ENCODE measurements around the gene FBXL20.
A peak's percentile ranks its signal among the peaks of the same experiment; 100 is the strongest.
"Not testable (repeated sequence)": the region's sequence is repeated elsewhere in the genome, so short reads cannot be mapped to it uniquely, and the experiment has no call there.

FBXL20 gene, protein sequence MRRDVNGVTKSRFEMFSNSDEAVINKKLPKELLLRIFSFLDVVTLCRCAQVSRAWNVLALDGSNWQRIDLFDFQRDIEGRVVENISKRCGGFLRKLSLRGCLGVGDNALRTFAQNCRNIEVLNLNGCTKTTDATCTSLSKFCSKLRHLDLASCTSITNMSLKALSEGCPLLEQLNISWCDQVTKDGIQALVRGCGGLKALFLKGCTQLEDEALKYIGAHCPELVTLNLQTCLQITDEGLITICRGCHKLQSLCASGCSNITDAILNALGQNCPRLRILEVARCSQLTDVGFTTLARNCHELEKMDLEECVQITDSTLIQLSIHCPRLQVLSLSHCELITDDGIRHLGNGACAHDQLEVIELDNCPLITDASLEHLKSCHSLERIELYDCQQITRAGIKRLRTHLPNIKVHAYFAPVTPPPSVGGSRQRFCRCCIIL

DNA sequence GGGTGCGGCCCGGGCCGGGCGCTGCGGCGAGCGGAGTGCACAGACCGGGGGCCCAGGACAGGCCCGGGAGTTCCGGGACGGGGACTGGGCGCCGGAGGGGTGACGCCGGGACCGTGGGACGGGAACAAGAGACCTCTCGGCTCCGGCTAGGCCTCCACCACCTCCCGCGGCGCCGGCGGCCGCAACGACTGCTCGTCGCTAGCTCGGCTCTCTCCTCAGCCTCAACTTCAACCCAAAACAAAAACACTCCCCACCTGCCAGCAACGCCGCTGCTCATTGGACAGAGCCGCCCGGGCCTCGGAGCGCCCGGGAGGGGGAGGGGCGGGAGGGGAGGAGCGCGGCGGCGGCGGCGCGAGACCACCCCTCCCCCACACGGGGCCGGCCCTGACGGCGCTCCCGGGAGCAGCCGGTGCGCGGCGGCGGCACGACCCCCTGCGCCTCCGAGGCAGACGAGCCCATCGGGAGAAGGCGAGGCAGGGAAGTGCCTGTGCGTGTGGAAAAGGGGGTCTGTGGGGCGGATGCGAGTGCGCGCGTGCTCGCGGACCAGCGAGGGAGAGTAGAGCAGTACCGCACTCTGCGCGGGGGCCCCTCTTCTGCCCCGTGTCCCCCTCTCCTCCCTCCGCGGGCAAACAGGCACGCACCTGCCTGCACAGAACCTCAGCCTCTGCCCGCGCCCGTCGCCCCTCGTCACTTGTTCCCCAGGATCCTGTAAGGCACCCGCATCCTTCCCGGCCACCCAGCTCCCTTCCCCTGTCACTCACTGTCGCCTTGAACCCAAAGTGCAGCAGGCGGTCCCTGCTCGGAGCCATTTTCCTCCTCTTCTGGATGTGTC lies at the start of gene FBXL20:
Gene FBXL20 (minus strand): TSS at position 215 of the 832 bp plus-strand sequence. CDS start 224 bp downstream, outside the sequence.
- peak; percentile 75 for DNase-seq

DNA sequence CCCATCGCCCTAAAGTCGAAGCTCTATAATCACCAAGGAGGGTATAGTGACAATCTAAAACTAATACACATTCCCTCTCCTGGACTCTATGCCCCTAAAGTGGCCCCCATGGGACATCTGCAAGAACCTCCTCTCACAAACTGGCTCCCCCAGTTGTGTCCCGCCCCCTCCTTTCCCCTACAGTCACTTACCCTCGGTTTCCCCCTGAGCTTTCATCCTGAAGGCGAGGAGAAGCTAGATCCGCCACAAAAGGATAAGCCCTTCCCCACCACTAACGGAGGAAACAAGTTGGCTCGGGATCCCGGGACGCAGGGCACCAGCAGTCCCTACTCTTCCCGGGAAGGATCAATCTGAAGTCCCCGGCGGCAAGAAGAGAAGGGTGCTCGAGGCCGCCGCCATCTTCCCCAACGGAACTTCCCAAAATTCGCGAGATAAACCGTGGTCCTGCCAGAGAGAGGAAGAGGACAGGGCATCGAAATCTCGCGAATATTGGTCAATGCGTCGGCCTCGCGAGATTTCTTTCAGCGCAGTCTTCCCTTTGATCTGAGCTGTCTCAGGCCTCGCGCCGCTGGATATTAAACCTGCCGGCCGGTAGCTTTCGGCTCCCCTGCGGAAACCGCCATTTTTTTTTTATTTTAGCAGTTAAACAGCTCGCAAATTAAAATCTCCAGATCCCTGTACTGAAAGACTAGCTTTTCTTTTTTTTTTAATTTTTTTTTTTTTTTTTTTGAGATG lies 49.6 kb upstream of the FBXL20 start, which contains the start of gene MED1:
Gene MED1 (minus strand): TSS at position 417 of the 735 bp plus-strand sequence. CDS start 201 bp downstream, at position 216.
- DNase-seq, result peak; percentile 98

DNA sequence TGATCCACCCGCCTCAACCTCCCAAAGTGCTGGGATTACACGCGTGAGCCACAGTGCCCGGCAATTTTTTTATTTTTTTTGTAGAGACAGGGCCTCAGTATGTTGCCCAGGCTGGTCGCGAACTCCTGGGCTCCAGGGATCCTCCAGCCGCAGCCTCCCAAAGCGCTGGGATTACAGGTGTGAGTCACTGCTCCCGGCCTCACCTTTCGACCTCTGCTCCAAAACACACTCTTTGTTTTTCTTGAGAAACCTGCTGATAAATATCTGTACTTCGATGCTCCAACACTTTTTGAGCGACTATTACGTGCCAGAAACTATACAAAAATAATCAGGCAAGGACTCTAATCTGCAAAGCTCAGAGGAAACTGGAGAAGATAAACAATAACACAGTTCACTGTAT lies 48.6 kb upstream of the FBXL20 start:
- no peak for DNase-seq

DNA sequence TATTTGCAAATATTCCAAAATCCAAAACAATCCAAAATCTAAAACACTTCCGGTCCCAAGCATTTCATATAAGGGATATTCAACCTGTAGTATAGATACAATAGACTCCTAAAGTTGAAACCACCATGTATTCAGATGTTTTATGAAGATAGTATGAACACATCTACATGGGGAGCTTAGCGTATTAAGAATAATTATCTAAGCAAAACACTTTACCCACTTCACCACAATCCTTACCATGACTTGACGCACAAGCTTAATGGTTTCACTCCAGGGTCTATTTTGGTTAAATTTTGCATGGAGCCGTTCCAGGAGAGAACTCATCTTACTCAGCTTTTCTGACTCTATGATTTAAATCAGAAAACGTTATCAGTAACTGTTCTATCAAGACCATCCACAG lies 46.1 kb upstream of the FBXL20 start:
- no peak for DNase-seq

DNA sequence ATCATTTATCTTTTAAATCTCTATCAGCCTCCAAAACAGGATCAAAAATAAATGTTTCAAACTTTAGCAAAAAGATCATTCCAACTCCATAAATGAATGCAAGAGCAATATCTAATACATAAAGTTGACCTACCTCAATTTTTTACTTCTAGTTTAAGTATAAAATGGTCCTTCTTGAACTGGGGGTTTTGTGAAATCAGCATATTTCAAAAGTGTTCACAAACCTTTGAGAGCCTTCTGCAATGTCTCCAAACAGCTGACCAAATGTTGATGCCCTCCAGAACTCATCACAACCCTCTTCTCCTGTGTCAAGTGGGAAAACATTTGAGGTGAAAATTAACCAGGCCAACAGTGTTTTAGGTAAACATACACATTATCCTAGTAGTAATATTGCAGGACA lies 41.9 kb upstream of the FBXL20 start:
- no peak for DNase-seq

DNA sequence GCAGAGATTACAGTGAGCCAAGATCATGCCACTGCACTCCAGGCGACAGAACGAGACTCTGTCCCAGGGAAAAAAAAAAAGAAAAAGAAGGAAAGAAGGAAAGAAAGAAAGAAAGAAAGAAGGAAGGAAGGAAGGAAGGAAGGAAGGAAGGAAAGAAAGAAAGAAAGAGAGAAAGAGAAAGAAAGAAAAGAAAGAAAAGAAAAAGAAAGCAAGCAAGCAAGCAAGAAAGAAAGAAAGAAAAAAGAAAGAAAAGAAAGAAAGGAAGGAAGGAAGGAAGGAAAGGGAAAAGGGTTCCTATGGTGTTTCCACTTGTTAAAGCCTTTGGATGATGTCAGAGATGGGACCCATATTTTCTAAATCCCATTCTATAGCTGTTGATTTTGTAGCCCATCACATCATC lies 38.4 kb upstream of the FBXL20 start:
- not testable (repeated sequence) for DNase-seq

DNA sequence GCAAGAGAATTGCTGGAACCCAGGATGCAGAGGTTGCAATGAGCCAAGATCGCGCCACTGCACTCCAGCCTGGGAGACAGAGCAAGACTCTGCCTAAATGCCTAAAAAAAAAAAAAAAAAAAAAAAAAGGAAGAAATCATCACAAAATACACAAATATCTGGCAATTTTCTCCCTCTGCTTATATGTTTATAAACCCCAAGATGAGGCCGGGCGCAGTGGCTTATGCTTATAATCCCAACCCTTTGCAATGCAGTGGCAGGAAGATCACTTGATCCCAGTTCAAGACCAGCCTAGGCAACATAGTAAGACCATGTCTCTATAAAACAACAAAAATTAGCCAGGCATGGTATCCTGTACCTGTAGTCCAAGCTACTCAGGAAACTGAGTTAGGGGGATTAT lies 28.2 kb upstream of the FBXL20 start:
- DNase-seq, result no peak

DNA sequence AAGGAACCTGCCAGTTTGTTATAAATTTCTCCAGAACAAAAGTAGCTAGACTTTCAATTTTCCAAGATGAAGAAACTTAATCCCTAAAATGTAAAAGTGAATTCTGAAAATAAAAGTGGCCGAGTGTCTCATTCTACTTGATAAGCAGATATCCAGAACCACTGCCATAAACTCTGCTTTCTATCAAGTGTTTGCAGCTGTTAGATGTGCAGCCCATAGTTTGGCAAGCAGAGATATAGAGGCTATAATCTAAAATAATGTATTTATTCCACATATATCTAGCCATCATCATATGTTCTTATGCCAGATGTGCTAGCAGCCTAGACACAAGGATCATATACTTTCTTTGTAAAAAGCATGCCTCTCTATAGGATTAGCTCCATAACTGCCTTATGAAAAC lies 14.7 kb upstream of the FBXL20 start:
- no peak for DNase-seq

DNA sequence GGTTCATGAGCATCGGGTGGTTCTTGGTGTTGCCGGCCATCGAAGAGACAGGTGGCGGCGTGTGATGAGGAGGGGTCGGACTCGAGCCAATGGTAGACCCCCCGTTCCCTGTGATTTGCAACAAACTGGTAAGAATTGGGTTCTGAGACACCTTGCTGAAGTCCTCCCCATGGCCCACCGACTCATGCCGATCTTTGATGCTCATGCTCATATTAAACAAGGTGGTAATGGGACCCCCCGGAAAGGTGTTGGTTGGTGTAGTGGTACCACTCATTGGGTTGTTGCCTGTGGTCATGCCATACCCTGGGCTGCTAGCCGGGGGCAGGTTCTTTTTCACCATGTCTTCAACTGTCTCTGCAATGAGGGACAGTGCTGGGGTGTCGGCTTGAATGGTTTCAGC lies 8.9 kb upstream of the FBXL20 start:
- DNase-seq, result no peak

DNA sequence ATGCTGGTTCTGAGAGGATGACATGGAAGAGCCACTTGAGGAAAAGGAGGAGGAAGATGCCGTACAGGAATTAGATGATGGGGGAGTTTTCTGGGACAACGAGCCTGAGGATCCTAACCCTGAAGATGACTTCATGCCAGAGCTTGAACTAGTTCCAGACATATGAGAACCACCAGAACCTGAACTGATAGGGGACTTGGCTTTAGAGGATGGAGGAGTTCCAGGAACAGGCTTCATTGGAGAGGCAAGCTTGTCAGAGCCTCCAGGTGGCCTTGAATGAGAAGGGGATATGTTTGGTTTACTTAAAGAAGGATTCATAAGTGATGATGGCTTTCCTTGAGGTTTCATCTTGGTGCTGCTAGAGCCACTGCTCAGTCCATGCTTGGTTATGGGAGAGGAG lies 6.9 kb upstream of the FBXL20 start:
- no peak for DNase-seq

DNA sequence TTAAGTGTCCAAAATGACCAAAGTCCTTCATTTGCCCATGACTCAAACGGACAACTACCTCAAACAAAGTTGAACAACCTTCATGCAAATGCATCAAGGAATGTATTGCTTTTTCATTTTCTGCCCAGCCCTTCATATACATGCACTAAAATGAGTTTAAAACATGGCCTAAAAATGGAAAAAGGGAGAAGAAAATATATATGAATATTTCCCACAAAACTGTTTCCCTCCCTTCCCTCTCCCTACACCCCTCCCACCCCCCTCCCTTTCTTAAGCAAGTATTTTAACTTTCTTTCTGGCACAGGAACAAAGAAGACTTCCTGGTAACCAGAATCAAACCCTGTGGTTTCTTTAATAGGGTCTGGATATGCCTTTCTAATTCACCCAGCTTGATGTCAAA lies 5.5 kb upstream of the FBXL20 start:
- DNase-seq, result no peak

DNA sequence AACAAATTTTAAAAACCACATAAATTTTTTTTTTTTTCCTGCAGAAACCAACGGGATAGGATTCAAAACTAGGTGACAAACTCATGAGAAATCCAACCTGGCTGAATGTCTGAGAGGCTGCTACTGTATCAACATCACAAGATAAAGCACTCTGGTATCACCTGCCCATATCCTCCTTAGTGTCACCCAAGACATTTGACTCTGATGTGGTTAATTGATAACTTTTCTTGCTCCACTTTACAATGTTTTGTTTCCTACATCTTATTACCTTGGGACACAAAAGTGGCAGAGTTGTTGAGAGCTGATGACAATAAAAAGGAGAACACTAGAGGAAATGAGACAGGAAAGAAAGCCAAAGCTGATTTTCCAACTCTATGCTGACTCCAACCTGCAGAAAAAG lies 4.0 kb upstream of the FBXL20 start:
- no peak for DNase-seq

DNA sequence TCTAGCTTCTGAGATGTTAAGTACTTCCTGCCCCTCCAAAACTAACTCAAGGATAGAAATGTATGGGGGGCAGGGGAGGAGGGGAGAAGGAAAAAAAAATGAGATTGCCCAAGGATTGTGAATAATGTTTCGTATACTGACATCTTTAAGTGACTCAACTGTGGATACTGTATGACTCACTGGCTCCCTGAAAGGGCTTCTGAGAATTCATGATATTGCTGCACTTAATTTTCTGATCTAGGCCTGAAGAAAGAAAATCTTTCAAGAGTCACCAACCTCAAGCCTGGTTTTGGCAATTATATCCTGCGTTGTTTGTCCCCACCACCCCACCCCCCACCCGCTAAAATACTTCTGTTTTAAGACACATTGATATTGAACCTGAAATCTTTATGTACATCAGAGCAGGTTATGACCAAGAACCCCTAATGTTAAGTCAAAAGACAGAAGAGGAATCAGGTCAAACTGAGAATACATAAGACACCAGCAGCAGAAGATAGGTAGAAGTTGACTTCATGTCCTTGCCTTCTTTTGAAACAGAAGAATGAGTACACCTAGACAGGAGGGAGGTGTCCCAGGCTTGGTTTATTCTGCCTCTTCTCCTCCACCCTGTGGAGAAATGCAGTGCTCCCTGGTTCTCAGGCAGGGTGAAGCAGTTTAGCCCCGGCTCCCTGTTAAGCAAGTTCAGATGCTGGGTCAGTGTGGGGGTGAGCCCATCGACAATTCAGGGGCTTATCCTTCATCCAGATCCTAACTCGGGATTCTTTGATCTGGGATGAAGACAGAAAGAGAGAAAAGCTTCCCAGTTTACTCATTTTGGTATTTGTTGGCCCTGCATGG lies 3.3 kb upstream of the FBXL20 start:
- peak; percentile 90 for DNase-seq

DNA sequence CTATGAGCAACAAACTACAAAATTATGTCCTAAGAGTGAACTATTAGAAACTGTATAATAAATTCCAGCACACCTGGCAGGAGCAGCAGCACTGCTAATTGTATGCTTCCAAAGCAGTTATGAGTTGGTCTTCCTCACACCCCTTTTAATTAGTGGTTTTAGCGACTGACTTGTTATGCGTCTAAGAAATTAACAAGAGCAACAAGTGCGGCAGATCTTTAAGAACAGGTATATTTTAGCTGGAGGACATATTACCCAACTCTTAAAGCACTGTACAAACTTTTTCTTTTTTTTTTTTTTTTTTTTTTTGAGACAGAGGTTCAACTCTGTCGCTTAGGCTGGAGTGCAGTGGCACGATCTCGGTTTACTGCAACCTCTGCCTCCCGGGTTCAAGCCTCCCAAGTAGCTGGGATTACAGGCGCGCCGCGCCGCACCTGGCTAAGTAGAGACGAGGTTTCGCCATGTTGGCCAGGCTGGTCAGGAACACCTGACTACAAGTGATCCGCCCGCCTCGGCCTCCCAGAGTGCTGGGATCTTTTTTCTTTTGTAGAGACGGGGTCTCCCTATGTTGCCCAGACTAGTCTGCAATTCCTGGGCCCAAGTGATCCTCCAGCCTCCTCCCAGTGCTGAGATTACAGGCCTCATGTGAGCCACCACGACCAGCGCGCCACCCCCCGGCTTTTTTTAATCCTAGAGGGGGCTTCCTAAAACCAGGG lies 1.6 kb upstream of the FBXL20 start:
- no peak for DNase-seq

DNA sequence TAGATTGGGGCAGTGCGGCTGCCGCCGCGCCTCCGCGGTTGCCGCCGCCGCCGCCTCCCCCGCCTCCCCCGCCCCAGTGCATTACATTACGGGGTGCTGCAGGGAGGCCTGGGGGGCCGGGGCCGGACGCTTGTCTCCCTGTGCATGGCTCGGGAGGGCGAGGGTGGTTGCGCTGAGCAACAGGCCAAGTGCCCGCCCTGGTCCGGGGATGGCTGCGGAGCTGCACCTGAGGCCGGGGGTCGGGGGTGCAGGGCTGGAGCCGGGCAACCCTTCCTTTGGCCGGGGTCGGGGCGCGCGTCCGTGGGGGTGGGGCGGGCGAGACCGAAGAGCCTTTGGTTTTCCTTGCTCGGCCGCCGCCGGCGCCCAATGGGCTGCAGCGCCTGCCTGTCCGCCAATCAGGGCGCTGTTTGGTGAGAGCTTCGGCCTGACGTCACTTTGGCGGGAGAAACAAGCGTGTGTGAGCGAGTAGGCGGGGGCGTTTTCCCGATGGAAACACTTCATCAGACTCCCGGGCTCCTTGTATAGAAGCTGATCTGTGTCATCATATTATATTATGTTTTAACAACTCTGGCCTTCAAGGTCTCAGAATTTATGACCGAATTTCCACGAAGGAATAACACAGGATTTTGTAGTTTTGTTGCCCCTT lies 941 bp upstream of the FBXL20 start:
- DNase-seq, result peak; percentile 90

DNA sequence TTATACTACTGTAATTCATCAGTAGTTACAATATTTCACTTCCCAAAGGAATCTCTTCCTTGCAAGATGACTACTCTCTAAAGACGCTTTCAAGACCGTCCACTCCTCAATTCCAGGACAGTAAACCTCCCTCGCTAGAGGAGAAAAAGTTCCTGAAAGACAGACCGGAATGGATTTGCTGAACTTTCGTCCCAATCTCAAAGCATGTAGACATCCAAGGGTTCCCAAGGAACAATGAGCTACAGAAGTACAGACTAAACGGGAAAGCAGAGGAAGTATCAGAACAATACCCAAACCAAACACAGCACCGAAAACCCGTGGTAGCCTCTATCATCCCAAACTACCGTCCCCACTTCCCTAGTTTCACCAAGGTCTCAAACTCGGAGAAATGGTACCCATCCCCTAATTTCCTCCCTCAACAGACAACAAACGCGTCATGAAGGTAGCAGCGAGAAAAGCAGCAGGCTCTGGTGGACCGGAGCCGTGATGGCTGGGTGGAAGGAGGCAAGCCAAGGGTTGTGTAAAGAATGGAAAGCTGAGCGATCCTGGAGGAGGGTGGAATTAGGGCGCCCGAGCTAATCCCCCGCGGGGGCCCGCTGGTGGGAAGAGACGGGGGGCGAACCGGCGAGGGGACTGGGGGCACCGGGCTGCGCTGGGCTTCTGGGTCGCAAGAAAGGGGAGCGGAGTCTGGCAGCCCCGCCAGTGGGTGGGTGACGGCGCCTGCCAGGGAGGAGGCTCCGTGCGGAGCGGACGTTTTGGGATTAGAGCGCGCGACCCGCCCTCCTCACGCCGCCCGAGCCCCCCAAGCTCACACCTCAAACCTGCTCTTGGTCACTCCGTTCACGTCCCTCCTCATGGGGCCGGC lies 647 bp downstream of the FBXL20 start:
- no peak for DNase-seq

DNA sequence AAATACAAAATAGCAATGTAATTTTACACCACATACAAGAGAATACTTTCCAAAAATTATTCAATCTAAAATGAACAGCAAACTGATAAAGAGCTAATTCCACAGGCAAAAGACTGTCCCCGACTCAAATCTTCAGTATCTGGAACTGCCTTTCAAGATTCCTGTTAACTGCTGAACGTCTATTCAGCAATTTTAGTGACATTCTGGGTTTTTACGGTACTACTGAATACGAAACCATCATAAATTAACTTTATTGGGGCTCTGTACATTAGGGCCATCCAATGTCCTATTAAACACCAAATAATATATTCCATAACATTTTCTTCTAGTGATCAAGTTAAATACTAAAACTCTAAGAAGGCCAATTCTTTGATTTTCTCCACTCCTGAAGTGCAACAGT lies 1.6 kb downstream of the FBXL20 start:
- no peak for DNase-seq

DNA sequence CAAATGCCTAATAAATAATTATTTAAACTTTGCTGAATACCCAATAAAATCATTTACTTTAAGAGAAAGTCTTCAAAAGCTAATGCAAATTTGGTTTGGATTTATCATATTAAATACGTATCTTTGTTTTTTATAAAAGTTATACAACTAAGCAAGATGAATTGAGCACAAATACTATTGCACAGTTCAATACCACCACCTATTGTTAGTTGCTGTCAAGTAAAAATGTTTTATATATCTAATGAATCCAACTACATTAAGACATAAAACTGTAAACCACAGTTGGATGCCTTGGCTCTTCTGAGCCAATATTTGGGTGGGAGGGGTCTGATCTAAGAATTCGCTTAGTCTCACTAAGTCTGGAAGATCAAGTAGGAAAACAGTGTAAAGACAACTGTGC lies 7.7 kb downstream of the FBXL20 start:
- DNase-seq, result no peak

DNA sequence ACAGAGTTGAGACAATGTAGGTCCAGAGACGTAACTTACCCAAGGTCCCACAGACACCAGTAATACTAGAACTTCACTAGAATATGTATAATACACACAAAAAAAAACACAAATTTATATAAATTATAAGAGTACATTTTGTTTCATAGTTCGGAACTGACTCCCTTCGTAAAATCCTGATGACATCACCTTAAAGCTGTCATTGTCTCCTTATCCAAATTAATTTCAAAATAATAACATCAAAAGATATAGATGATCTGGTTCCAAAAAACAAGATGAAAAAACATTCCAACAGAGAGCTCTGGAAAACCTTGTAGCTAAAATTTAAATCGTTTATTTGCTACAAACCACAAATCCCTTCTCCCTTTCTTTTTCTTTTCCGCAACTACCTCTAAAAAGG lies 10.0 kb downstream of the FBXL20 start:
- no peak for DNase-seq

DNA sequence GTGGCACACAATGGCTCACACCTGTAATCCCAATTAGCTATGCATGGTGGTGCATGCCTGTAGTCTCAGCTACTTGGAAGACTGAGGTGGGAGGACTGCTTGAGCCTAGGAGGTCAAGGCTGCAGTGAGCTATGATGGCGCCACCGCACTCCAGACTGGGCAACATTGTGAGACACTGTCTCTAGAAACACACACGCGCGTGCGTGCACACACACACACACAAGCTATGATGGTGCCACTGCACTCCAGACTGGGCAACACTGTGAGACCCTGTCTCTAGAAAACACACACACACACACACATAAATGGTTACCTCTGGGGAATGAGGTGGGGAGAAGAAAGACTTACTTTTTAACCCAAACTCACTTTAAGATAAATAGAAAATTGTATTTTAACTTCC lies 16.4 kb downstream of the FBXL20 start:
- no peak for DNase-seq

Data from MV-4-11 (cell line).